Gastroesophageal sphincter (tissue), 4 donors: ENCODE measurements around the gene CDH22. TPM values are rescaled to one million over a fixed set of nuclear protein-coding genes. Genes with fewer than 3 reads are reported as not detected.

Experiments used
- ATAC-seq: fragments of 150-250 bp; one replicate; pipeline ENCODE4 v1.9.1; 2016; ENCODE audit warnings: mild to moderate bottlenecking, moderate library complexity
- H3K27ac ChIP-seq, 4 donors: fragments of 200-600 bp; sonication (generic) in 3 of 4; 1 replicate in 3 of 4; 2 replicates in 1 of 4; pipeline ENCODE4 v1.5.1; 2016 to 2019
- H3K27me3 ChIP-seq: fragments of 200-600 bp; sonication (generic); one replicate; pipeline ENCODE4 v1.5.1; 2019
- H3K36me3 ChIP-seq, 2 donors: fragments of 200-600 bp; sonication (generic); one replicate each; pipeline ENCODE4 v1.5.1; 2019; ENCODE audit warnings: control low read depth in 1 of 2
- H3K4me1 ChIP-seq, 3 donors: fragments of 200-600 bp; sonication (generic); 1 replicate in 2 of 3; 2 replicates in 1 of 3; pipeline ENCODE4 v1.5.1; 2016 to 2019; ENCODE audit warnings: control low read depth in 2 of 3
- H3K4me3 ChIP-seq, 2 donors: fragments of 200-600 bp; sonication (generic); one replicate each; pipeline ENCODE4 v1.5.1; 2019; ENCODE audit warnings: mild to moderate bottlenecking in 1 of 2, moderate library complexity in 1 of 2
- H3K9me3 ChIP-seq, 3 donors: fragments of 200-600 bp; sonication (generic); one replicate each; pipeline ENCODE4 v1.5.1; 2017 to 2019; ENCODE audit warnings: control low read depth in 2 of 3
- CTCF ChIP-seq, 4 experiments: fragments of 200-600 bp in 2 of 4; fragments of 450-650 bp in 2 of 4; sonication (generic) in 1 of 4; IDR thresholded peaks; one replicate each; pipeline ENCODE4 v1.5.1; 2017 to 2019; ENCODE audit warnings: antibody characterized with exemption in 4 of 4, mild to moderate bottlenecking in 2 of 4, moderate library complexity in 2 of 4
- EP300 ChIP-seq: sonication (generic); formaldehyde crosslinking; IDR thresholded peaks from one replicate; pipeline ENCODE4 v1.6.1; 2017; ENCODE audit warnings: antibody characterized with exemption, mild to moderate bottlenecking
- POLR2A ChIP-seq, 2 donors: fragments of 450-650 bp; IDR thresholded peaks; one replicate each; pipeline ENCODE4 v1.6.1; 2017; ENCODE audit warnings: antibody characterized with exemption in 2 of 2, mild to moderate bottlenecking in 2 of 2, moderate library complexity in 1 of 2
- POLR2AphosphoS5 ChIP-seq: sonication (generic); formaldehyde crosslinking; IDR thresholded peaks from one replicate; pipeline ENCODE4 v1.6.1; 2017; ENCODE audit warnings: antibody characterized with exemption
- WGBS, 2 donors: methylation state at CpG; one replicate each; pipeline ENCODE4 v1.1.5; 2018; ENCODE audit warnings: low coverage in 1 of 2; 5-methylcytosine and 5-hydroxymethylcytosine counted together
- total RNA-seq, 4 donors: library from RNA; depleted of rRNA; stranded (reverse); fragments of >200 nt; gene quantifications; one replicate each; pipeline ENCODE4 v1.1.0, GENCODE V29; 2016

CDH22 gene
- total RNA-seq, 4 donors from 2014 or later: 0.15 TPM; not detected in 3

- no peak overlapping the region for H3K27ac ChIP-seq
- no peak for ATAC-seq
- no peak for TF ChIP-seq CTCF (IDR thresholded peaks at IDR 0.05)
- no peak for TF ChIP-seq POLR2A (IDR thresholded peaks at IDR 0.05)
- no peaks in the 10 kb centered on the region for H3K9me3 ChIP-seq
- H3K4me1 ChIP-seq: peaks cover 0 to 13% (median 2%) of the 10 kb centered on the region in 3 donors
- H3K27me3 ChIP-seq: peaks cover 44% of the 10 kb centered on the region
- H3K36me3 ChIP-seq: no peaks in the 10 kb centered on the region
- H3K4me3 ChIP-seq: no peak overlapping the region
These were observed 90.7 kb downstream of the CDH22 start for GRCh38 chr20:46217583-46217982.

- no peaks in the 10 kb centered on the region for H3K36me3 ChIP-seq
- H3K4me3 ChIP-seq: no peak overlapping the region
- TF ChIP-seq EP300 (no peak), CTCF (IDR thresholded peaks at IDR 0.05) (no peak), POLR2A (IDR thresholded peaks at IDR 0.05) (no peak), POLR2AphosphoS5 (no peak)
- ATAC-seq: no peak
- peaks cover 0 to 7% (median 0%) of the 10 kb centered on the region in 3 donors for H3K4me1 ChIP-seq
- no peak overlapping the region for H3K27ac ChIP-seq
- H3K27me3 ChIP-seq: peaks cover 51% of the 10 kb centered on the region
- no peaks in the 10 kb centered on the region for H3K9me3 ChIP-seq
- WGBS, 2 donors: 67 to 91% methylated on average over 5 to 9 of the region's 22 CpGs
These were observed 91.4 kb downstream of the CDH22 start for GRCh38 chr20:46216770-46217464.

DNA sequence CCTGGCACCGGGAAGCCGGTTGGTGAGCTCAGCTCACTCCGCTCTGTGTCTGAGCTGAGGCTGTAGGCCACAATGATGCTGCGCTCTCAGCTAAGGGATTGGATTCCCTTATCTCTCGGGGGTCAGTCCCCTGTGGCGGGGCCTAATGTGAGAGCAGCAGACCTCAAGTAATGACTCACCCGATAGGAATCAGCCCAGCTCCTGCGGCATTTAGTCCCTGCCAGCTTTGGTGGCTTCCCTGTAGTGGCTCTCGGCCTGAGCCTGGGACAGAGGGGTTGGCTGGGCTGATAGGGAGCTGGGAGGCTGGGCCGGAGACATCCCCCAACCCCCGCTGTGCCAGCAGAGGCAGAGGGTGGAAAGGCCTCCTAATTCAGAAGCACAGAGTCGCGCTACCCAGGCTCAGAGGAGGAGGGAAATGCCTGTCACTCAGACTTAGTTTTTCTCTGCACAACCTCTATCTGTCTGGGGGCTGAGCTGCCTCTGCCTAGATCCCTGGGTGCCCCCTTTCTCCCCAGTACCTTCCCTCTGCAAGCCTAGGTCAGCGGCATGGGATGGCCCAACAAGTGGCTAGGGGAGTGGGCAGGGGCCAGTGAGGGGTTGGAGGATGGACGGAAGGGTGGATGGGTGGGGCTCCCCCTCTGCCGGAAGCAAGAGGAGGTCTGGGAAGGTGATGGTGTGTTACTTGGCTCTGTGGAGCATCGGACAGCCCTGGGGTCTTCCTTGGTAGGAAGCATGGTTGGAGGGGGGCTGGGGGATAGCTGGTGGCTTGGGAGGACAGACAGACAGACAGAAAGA, 92.2 kb downstream of the CDH22 start:
- H3K27ac ChIP-seq: no peak overlapping the region
- peaks cover 0 to 5% (median 0%) of the 10 kb centered on the region in 3 donors for H3K4me1 ChIP-seq
- TF ChIP-seq EP300 (no peak), CTCF (IDR thresholded peaks at IDR 0.05) (no peak), POLR2AphosphoS5 (no peak), POLR2A (IDR thresholded peaks at IDR 0.05) (no peak)
- no peak overlapping the region for H3K4me3 ChIP-seq
- 25 to 67% methylated on average over 1 to 6 of the region's 17 CpGs for WGBS, 2 donors
- H3K36me3 ChIP-seq: no peaks in the 10 kb centered on the region
- H3K9me3 ChIP-seq: no peaks in the 10 kb centered on the region
- H3K27me3 ChIP-seq: peaks cover 59% of the 10 kb centered on the region
- no peak for ATAC-seq

GRCh38 chr20:46214824-46215488, 93.3 kb downstream of the CDH22 start:
- no peak overlapping the region for H3K4me3 ChIP-seq
- 37 to 58% methylated on average over 4 of the region's 4 CpGs for WGBS, 2 donors
- no peak for ATAC-seq
- TF ChIP-seq POLR2A (IDR thresholded peaks at IDR 0.05) (no peak), EP300 (no peak), POLR2AphosphoS5 (no peak), CTCF (IDR thresholded peaks at IDR 0.05) (no peak)
- H3K27me3 ChIP-seq: peaks cover 70% of the 10 kb centered on the region
- H3K27ac ChIP-seq: no peak overlapping the region
- H3K36me3 ChIP-seq: no peaks in the 10 kb centered on the region
- no peaks in the 10 kb centered on the region for H3K9me3 ChIP-seq
- H3K4me1 ChIP-seq: peaks cover 0 to 5% (median 0%) of the 10 kb centered on the region in 3 donors
